Neural crest cell (in vitro differentiated cells): ENCODE measurements around the gene EPN2. TPM values are rescaled to one million over a fixed set of nuclear protein-coding genes. Genes with fewer than 3 reads are reported as not detected.
A peak's percentile ranks its signal among the peaks of the same experiment; 100 is the strongest.

ENCODE experiments used
- DNase-seq: peaks from one replicate; pipeline ENCODE4 v3.0.0; 2021; ENCODE audit warnings: low read depth, mixed read lengths, low spot score
- H3K27ac Mint-ChIP-seq: one replicate; pipeline ENCODE4 v1.8.0; 2021; ENCODE audit warnings: mild to moderate bottlenecking, mixed read lengths; ENCODE audit not compliant: unreplicated experiment
- H3K27me3 Mint-ChIP-seq: 2 replicates; pipeline ENCODE4 v1.8.0; 2021; ENCODE audit warnings: low read depth, mild to moderate bottlenecking, mixed read lengths
- H3K36me3 Mint-ChIP-seq: 2 replicates; pipeline ENCODE4 v1.8.0; 2021; ENCODE audit warnings: low read depth, mild to moderate bottlenecking, mixed read lengths
- H3K4me1 Mint-ChIP-seq: 2 replicates; pipeline ENCODE4 v1.8.0; 2021; ENCODE audit warnings: mixed read lengths
- H3K4me3 Mint-ChIP-seq: one replicate; pipeline ENCODE4 v1.8.0; 2021; ENCODE audit warnings: mild to moderate bottlenecking, mixed read lengths
- H3K9me3 Mint-ChIP-seq: 2 replicates; pipeline ENCODE4 v1.8.0; 2021; ENCODE audit warnings: mixed read lengths
- total RNA-seq: library from RNA; stranded (reverse); gene quantifications from 2 replicates; pipeline ENCODE4 v1.2.1, GENCODE V29; 2021
- TF ChIP-seq, protein P1 (sequence below): fragments of 200-600 bp; sonication (generic); conservative IDR thresholded peaks from 2 replicates; pipeline ENCODE4 v1.5.0; 2021; ENCODE audit warnings: antibody characterized with exemption, mild to moderate bottlenecking

The EPN2 gene
- total RNA-seq, 1 donor from 2014 or later = 45.5 TPM

- no peak overlapping the region for H3K27ac Mint-ChIP-seq
- DNase-seq = no peak
- TF ChIP-seq, protein P1, sequence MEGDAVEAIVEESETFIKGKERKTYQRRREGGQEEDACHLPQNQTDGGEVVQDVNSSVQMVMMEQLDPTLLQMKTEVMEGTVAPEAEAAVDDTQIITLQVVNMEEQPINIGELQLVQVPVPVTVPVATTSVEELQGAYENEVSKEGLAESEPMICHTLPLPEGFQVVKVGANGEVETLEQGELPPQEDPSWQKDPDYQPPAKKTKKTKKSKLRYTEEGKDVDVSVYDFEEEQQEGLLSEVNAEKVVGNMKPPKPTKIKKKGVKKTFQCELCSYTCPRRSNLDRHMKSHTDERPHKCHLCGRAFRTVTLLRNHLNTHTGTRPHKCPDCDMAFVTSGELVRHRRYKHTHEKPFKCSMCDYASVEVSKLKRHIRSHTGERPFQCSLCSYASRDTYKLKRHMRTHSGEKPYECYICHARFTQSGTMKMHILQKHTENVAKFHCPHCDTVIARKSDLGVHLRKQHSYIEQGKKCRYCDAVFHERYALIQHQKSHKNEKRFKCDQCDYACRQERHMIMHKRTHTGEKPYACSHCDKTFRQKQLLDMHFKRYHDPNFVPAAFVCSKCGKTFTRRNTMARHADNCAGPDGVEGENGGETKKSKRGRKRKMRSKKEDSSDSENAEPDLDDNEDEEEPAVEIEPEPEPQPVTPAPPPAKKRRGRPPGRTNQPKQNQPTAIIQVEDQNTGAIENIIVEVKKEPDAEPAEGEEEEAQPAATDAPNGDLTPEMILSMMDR = no peak
- peaks cover 2% of the 10 kb centered on the region for H3K36me3 Mint-ChIP-seq
- H3K4me3 Mint-ChIP-seq = no peak overlapping the region
- no peaks in the 10 kb centered on the region for H3K27me3 Mint-ChIP-seq
- peaks cover 50% of the 10 kb centered on the region for H3K4me1 Mint-ChIP-seq
- H3K9me3 Mint-ChIP-seq = no peaks in the 10 kb centered on the region
Measured at GRCh38 chr17:19262650-19263631, 25.8 kb downstream of the EPN2 start.

GRCh38 chr17:19263641-19264051 is 26.5 kb downstream of the EPN2 start:
- no peak overlapping the region for H3K4me3 Mint-ChIP-seq
- no peaks in the 10 kb centered on the region for H3K9me3 Mint-ChIP-seq
- H3K27ac Mint-ChIP-seq = peak overlapping the region; percentile 13
- H3K27me3 Mint-ChIP-seq = no peaks in the 10 kb centered on the region
- no peak for DNase-seq
- peaks cover 46% of the 10 kb centered on the region for H3K4me1 Mint-ChIP-seq
- peaks cover 2% of the 10 kb centered on the region for H3K36me3 Mint-ChIP-seq
- TF ChIP-seq, protein P1 = no peak

DNA sequence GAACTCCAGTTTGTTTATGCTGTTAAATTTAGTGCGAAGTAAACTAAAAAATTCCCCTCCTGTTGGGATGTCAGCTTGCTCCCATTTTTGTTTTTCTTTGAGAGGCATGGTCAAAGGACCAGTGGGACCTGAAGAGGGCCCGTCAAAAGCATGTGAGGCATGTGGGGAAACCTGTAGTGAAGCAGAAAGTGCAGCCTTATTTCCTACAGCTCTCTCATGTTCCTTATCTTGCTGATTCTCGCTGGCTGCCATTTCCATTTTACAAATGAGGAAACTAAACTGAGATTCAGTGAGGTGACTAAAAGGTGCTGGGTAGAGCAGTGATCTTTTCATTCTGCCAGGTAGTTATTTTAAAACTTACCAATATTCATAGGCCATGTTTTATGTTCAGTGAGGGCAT is 27.1 kb downstream of the EPN2 start:
- TF ChIP-seq, protein P1 = no peak
- peak overlapping the region; percentile 38 for H3K27ac Mint-ChIP-seq
- peaks cover 2% of the 10 kb centered on the region for H3K36me3 Mint-ChIP-seq
- no peaks in the 10 kb centered on the region for H3K27me3 Mint-ChIP-seq
- no peaks in the 10 kb centered on the region for H3K9me3 Mint-ChIP-seq
- DNase-seq = no peak
- H3K4me3 Mint-ChIP-seq = no peak overlapping the region
- peaks cover 49% of the 10 kb centered on the region for H3K4me1 Mint-ChIP-seq

DNA sequence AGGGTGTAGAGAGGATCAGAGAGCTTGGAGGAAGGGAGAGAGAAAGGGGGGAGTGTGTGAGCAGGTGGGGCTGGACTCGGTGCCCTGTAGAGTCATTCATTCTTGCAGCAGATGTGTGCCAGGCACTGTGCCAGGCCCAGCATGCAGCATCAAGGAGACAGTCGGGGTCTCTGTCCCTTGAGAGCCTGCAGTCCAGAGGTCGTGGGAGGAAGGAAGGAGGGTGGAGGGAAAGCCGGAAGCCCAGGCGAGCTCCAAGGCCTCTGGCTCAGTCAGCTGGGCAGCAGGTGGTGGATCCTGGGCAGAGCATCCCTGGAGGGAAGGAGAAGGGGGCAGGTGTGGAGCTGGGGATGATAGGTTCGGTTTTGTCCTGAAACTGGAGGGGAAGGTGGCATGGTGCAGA is 27.5 kb downstream of the EPN2 start:
- no peak for DNase-seq
- Mint-ChIP-seq H3K4me3 (no peak overlapping the region), H3K27me3 (no peaks in the 10 kb centered on the region), H3K27ac (peak overlapping the region; percentile 38), H3K4me1 (peaks cover 50% of the 10 kb centered on the region), H3K9me3 (no peaks in the 10 kb centered on the region), H3K36me3 (peaks cover 2% of the 10 kb centered on the region)
- TF ChIP-seq, protein P1 = no peak

- no peak overlapping the region for H3K27ac Mint-ChIP-seq
- no peak for DNase-seq
- H3K9me3 Mint-ChIP-seq = no peaks in the 10 kb centered on the region
- peaks cover 2% of the 10 kb centered on the region for H3K36me3 Mint-ChIP-seq
- peaks cover 45% of the 10 kb centered on the region for H3K4me1 Mint-ChIP-seq
- TF ChIP-seq, protein P1 = no peak
- H3K4me3 Mint-ChIP-seq = no peak overlapping the region
- no peaks in the 10 kb centered on the region for H3K27me3 Mint-ChIP-seq
Measured at GRCh38 chr17:19265755-19266154, 28.6 kb downstream of the EPN2 start.
